HuH-7.5 (cell line): Measurements from ENCODE around the gene HACD4.

ENCODE experiments used
- DNase-seq: peaks from one replicate; pipeline ENCODE4 v3.0.0; 2011; ENCODE audit warnings: low spot score

HACD4 gene

GRCh38 chr9:21031091-21031807, at the start of gene HACD4:
Gene HACD4, minus strand, starts transcription at chr9:21031640. Its CDS starts 50 bp downstream, at chr9:21031590.
- no peak for DNase-seq

- DNase-seq, result no peak
Measured at GRCh38 chr9:21080793-21081192, 49.4 kb upstream of the HACD4 start.

GRCh38 chr9:21078702-21079101, 47.3 kb upstream of the HACD4 start:
- DNase-seq, result no peak

GRCh38 chr9:21077781-21078180, 46.3 kb upstream of the HACD4 start, which contains the start of gene IFNB1:
Gene IFNB1, minus strand, starts transcription at chr9:21077942. Its CDS starts 73 bp downstream, at chr9:21077869.
- no peak for DNase-seq

GRCh38 chr9:21075484-21075883, 44.0 kb upstream of the HACD4 start:
- no peak for DNase-seq

- no peak for DNase-seq
Measured at GRCh38 chr9:21070906-21071305, 39.5 kb upstream of the HACD4 start.

GRCh38 chr9:21070171-21070571, 38.7 kb upstream of the HACD4 start:
- no peak for DNase-seq

- DNase-seq, result no peak
Measured at GRCh38 chr9:21060919-21061561, 29.6 kb upstream of the HACD4 start.

GRCh38 chr9:21056931-21057330, 25.5 kb upstream of the HACD4 start:
- DNase-seq, result no peak

- DNase-seq, result no peak
Measured at GRCh38 chr9:21053851-21054250, 22.4 kb upstream of the HACD4 start.

- DNase-seq, result no peak
Measured at GRCh38 chr9:21047281-21047691, 15.8 kb upstream of the HACD4 start.

GRCh38 chr9:21043841-21044240, 12.4 kb upstream of the HACD4 start:
- DNase-seq, result no peak

- DNase-seq, result no peak
Measured at GRCh38 chr9:21042466-21042865, 11.0 kb upstream of the HACD4 start.

GRCh38 chr9:21039302-21039701, 7.9 kb upstream of the HACD4 start:
- no peak for DNase-seq

GRCh38 chr9:21037278-21037677, 5.8 kb upstream of the HACD4 start:
- DNase-seq, result no peak

GRCh38 chr9:21031808-21032183, 356 bp upstream of the HACD4 start:
- no peak for DNase-seq

- DNase-seq, result no peak
Measured at GRCh38 chr9:21030389-21031035, 928 bp downstream of the HACD4 start.

- no peak for DNase-seq
Measured at GRCh38 chr9:21029661-21030060, 1.8 kb downstream of the HACD4 start.

GRCh38 chr9:21028466-21028865, 3.0 kb downstream of the HACD4 start:
- no peak for DNase-seq

- DNase-seq, result no peak
Measured at GRCh38 chr9:21027295-21027694, 4.1 kb downstream of the HACD4 start.

GRCh38 chr9:21023861-21024260, 7.6 kb downstream of the HACD4 start:
- DNase-seq, result no peak

- DNase-seq, result no peak
Measured at GRCh38 chr9:21018177-21018576, 13.3 kb downstream of the HACD4 start.
